ENCODE data around the gene ZNF547.

The ZNF547 gene

DNA sequence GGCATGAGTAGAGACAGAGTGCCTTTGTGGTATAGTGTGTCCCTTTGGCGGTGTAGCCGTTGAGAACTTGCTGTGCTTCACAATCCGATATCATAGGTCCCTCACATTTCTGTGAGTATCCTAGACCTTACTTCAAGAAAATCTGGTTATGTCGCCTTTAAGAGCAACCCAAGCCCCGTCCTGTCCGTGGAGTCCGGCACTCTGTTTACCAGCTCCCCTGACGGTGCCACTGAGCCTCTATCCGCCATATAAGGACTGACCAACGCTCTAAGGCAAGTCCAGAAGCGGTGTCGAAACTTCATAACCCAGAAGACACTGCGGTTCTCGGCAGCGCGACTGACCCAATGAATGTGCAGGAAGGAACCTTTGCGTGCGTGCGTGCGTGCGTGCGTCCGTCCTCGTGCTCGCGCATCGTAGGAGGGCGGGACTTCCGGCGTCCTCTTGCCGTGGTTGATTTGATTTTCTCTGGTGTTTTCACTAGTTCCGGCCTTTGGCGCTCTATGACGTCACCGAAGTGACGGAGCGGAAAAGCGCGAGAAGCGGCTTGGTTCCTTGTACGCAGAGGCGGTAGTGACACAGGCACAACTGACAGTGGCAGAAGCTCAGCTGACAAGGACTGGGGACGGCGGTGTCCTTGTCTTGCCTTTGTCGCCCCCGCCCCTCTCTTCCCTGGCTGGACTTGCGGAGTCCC, at the start of gene ZNF547, which contains the start of gene TRAPPC2B:
Gene ZNF547 (plus strand): TSS at position 555 of the 691 bp plus-strand sequence. CDS start 5,005 bp downstream, outside the sequence.
Gene TRAPPC2B (plus strand): TSS at position 555 of the 691 bp plus-strand sequence. CDS start 1,283 bp downstream, outside the sequence.
- CTCF ChIA-PET, result no interaction called here
- POLR2A ChIA-PET, result interaction anchor here (1.0 to 1.6 kb wide), 2 partner anchors 12 to 26 kb away, joined by 5 to 8 read pairs; partner anchors contain the start of genes ZNF304 and ZNF548

DNA sequence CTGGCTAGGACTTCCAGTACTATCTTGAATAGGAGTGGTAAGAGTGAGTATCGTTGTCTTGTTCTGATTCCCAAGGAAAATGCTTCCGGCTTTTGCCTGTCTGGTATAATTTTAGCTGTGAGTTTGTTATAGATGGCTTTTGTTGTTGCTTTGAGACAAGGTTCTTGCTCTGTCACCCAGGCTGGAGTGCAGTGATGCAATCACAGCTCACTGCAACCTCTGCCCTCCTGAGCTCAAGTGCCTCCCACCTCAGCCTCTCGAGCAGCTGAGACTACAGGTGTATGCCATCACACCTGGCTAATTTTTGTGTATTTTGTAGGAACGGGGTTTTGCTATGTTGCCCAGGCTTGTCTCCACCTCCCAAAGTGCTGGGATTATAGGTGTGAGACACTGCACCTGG, 49.2 kb upstream of the ZNF547 start:
- DNase-seq (ENCODE audit: extremely low spot score), result no peak

More for the DNA sequence above, at the start of gene ZNF547, which contains the start of gene TRAPPC2B:
- DNase-seq (ENCODE audit: extremely low spot score), result peak; percentile 90
- TF ChIP-seq L3MBTL2 (conservative IDR thresholded peaks at IDR 0.05), result peak; percentile 86
- no peak for TF ChIP-seq SP1 (IDR thresholded peaks at IDR 0.05)
- TF ChIP-seq TARDBP (IDR thresholded peaks at IDR 0.05), result no peak
- TF ChIP-seq PKNOX1 (IDR thresholded peaks at IDR 0.05), result peak; percentile 42; the same call in 1 of the 2 replicates

GRCh38 chr19:57317503-57317902, 45.8 kb upstream of the ZNF547 start:
- ChIA-PET POLR2A (no interaction called here), CTCF (no interaction called here)
- no peak for DNase-seq (ENCODE audit: extremely low spot score)
- TF ChIP-seq SUZ12 (IDR thresholded peaks at IDR 0.05) (no peak), CTBP1 (IDR thresholded peaks at IDR 0.05; ENCODE audit: borderline replicate concordance) (no peak), PKNOX1 (IDR thresholded peaks at IDR 0.05) (no peak)

More for the DNA sequence above, 49.2 kb upstream of the ZNF547 start:
- POLR2A ChIA-PET, result no interaction called here
- CTCF ChIA-PET, result no interaction called here
- TF ChIP-seq NFRKB (IDR thresholded peaks at IDR 0.05) (no peak), SUZ12 (IDR thresholded peaks at IDR 0.05) (no peak), L3MBTL2 (conservative IDR thresholded peaks at IDR 0.05) (no peak), HDGF (IDR thresholded peaks at IDR 0.05; ENCODE audit: borderline replicate concordance) (no peak), PKNOX1 (IDR thresholded peaks at IDR 0.05) (no peak), ZNF384 (IDR thresholded peaks at IDR 0.05) (no peak), FOXA1 (IDR thresholded peaks at IDR 0.05) (no peak), BHLHE40 (IDR thresholded peaks at IDR 0.05; ENCODE audit: borderline replicate concordance) (no peak)

DNA sequence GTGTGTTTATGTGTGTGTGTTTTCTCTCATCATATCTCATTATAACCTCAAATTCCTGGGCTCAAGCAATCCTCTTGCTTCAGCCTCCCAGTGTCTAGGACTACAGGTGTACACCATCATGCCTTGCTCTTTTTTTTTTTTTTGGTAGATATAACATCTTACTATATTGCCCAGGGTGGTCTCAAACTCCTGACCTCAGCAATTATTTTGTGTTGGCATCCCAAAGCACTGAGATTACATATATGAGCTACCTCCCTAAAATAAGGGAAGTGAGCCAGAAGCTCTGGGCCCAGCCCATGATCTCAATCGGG, 43.5 kb upstream of the ZNF547 start:
- no peak for DNase-seq (ENCODE audit: extremely low spot score)
- no peak for TF ChIP-seq SP1 (IDR thresholded peaks at IDR 0.05)
- TF ChIP-seq CTBP1 (IDR thresholded peaks at IDR 0.05; ENCODE audit: borderline replicate concordance), result no peak
- no peak for TF ChIP-seq BHLHE40 (IDR thresholded peaks at IDR 0.05; ENCODE audit: borderline replicate concordance)
- TF ChIP-seq ARNT (IDR thresholded peaks at IDR 0.05), result no peak
- no peak for TF ChIP-seq LEF1 (IDR thresholded peaks at IDR 0.05; ENCODE audit: borderline replicate concordance)
- CTCF ChIA-PET, result no interaction called here
- POLR2A ChIA-PET, result interaction anchor here (1.1 kb wide), 1 partner anchor 31 kb away, joined by 3 read pairs; the partner anchor contains the start of gene ZNF304

GRCh38 chr19:57320180-57321084, 42.9 kb upstream of the ZNF547 start, which contains the start of gene ZNF543:
ZNF543 (plus strand) TSS chr19:57320472; CDS start chr19:57320854, 382 bp downstream.
- POLR2A ChIA-PET, result interaction anchor here (1.1 kb wide), 1 partner anchor 30 kb away, joined by 3 read pairs; the partner anchor contains the start of gene ZNF304
- peak; percentile 95 for DNase-seq (ENCODE audit: extremely low spot score)
- CTCF ChIA-PET, result no interaction called here
- TF ChIP-seq L3MBTL2 (conservative IDR thresholded peaks at IDR 0.05), result peak; percentile 48
- no peak for TF ChIP-seq ELF4 (IDR thresholded peaks at IDR 0.05)

- TF ChIP-seq NFRKB (IDR thresholded peaks at IDR 0.05), result no peak
- no peak for TF ChIP-seq L3MBTL2 (conservative IDR thresholded peaks at IDR 0.05)
- TF ChIP-seq PKNOX1 (IDR thresholded peaks at IDR 0.05), result no peak
- no peak for TF ChIP-seq ZNF384 (IDR thresholded peaks at IDR 0.05)
- TF ChIP-seq BHLHE40 (IDR thresholded peaks at IDR 0.05; ENCODE audit: borderline replicate concordance), result no peak
- POLR2A ChIA-PET, result interaction anchor here (1.2 kb wide), 1 partner anchor 14 kb away, joined by 4 read pairs; no protein-coding TSS in a partner anchor
- no peak for DNase-seq (ENCODE audit: extremely low spot score)
- CTCF ChIA-PET, result no interaction called here
Observed at GRCh38 chr19:57321116-57321515, 42.2 kb upstream of the ZNF547 start.

Data from HEK293T (cell line).